HPDE6-E6E7 (cell line): Measurements from ENCODE around the gene LDB2.
"Not testable (repeated sequence)": the region's sequence is repeated elsewhere in the genome, so short reads cannot be mapped to it uniquely, and the experiment has no call there.

ENCODE experiments used
- DNase-seq: peaks from one replicate; pipeline ENCODE4 v3.0.0; 2011; ENCODE audit warnings: missing footprints; ENCODE audit errors: extremely low spot score

Gene LDB2

GRCh38 chr4:16646459-16646858 is 252.0 kb downstream of the LDB2 start:
- no peak for DNase-seq

GRCh38 chr4:16643893-16644292 is 254.6 kb downstream of the LDB2 start:
- DNase-seq = no peak

- no peak for DNase-seq
Measured at GRCh38 chr4:16642897-16643296, 255.5 kb downstream of the LDB2 start.

- no peak for DNase-seq
Measured at GRCh38 chr4:16641971-16642370, 256.5 kb downstream of the LDB2 start.

- DNase-seq = no peak
Measured at GRCh38 chr4:16636912-16637630, 261.4 kb downstream of the LDB2 start.

- DNase-seq = no peak
Measured at GRCh38 chr4:16636304-16636703, 262.1 kb downstream of the LDB2 start.

- DNase-seq = not testable (repeated sequence)
Measured at GRCh38 chr4:16629274-16629673, 269.2 kb downstream of the LDB2 start.

GRCh38 chr4:16628835-16629234 is 269.6 kb downstream of the LDB2 start:
- DNase-seq = not testable (repeated sequence)

GRCh38 chr4:16627999-16628398 is 270.4 kb downstream of the LDB2 start:
- DNase-seq = no peak

- no peak for DNase-seq
Measured at GRCh38 chr4:16626945-16627344, 271.5 kb downstream of the LDB2 start.

- DNase-seq = no peak
Measured at GRCh38 chr4:16622826-16623225, 275.6 kb downstream of the LDB2 start.

GRCh38 chr4:16617435-16617834 is 281.0 kb downstream of the LDB2 start:
- DNase-seq = no peak

- no peak for DNase-seq
Measured at GRCh38 chr4:16617011-16617410, 281.4 kb downstream of the LDB2 start.

GRCh38 chr4:16609170-16609758 is 289.2 kb downstream of the LDB2 start:
- no peak for DNase-seq

GRCh38 chr4:16608611-16609125 is 289.8 kb downstream of the LDB2 start:
- no peak for DNase-seq

- DNase-seq = no peak
Measured at GRCh38 chr4:16608123-16608522, 290.3 kb downstream of the LDB2 start.

GRCh38 chr4:16607241-16608066 is 291.0 kb downstream of the LDB2 start:
- no peak for DNase-seq

GRCh38 chr4:16606691-16607090 is 291.8 kb downstream of the LDB2 start:
- no peak for DNase-seq

- no peak for DNase-seq
Measured at GRCh38 chr4:16603178-16603577, 295.3 kb downstream of the LDB2 start.

- no peak for DNase-seq
Measured at GRCh38 chr4:16598597-16599206, 299.7 kb downstream of the LDB2 start.

- no peak for DNase-seq
Measured at GRCh38 chr4:16597845-16598596, 300.4 kb downstream of the LDB2 start.
